ENCODE results near the gene MEGF9.
A peak's percentile ranks its signal among the peaks of the same experiment; 100 is the strongest.
"Not testable (repeated sequence)": the region's sequence is repeated elsewhere in the genome, so short reads cannot be mapped to it uniquely, and the experiment has no call there.

Gene MEGF9

DNA sequence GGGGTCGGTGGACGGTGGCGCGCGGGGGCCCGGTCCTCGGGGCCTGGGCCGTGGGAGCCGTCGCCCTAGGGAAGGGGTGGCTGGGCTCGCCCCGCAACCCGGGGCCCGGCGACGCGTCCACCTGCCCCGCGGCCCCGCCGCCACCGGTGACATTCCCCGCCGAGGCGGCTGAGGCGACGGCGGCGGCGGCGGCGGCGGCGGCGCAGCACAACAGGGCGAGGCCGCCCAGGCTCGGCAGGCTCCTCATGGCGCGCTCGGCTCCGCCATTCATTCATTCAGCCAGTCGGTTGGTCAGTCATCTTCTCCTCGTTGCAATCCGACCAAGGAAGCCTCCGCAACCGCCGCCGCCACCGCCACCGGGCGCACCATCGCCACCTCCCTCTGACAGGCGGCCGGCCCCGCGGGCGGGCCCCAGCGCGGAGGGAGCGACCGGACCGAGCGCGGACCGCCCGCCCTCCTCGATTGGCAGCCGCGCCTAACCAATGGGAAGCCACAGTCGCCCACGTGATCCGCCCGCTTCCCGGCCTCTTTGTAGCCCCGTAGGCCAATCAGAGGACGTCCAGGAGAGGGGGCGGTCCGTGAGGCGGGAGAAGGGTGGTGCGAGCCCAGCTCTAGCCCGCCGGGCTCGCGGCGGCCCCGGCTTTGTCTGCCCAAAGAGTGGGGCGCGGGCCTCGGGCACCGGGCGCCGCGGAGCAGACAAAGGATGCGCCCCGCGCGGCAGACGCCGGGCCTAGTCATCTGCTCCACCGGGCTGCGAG is at the start of gene MEGF9:
Gene MEGF9, minus strand, starts transcription at position 383 of the 758 bp plus-strand sequence. Its CDS starts 112 bp downstream, at position 271.
- DNase-seq: peak; percentile 93

DNA sequence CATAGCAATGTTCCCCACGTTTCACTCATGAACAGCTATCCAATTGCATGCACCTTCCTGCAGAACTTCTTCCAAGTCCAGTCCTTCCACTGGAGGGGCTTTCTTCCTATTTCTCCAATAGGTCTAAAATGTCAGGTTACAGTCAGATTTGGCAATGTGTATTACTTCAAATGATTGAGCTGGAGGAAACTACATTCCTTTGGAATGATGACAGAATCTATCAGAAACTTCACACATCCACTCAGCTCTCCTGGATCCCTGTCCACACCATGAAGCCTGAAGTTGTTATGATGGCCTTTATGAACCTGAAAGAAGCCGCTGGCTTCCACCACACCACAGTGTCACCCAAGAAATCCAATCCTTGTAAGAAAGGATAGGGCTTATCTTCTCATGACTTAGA is 46.7 kb upstream of the MEGF9 start:
- no peak for DNase-seq

DNA sequence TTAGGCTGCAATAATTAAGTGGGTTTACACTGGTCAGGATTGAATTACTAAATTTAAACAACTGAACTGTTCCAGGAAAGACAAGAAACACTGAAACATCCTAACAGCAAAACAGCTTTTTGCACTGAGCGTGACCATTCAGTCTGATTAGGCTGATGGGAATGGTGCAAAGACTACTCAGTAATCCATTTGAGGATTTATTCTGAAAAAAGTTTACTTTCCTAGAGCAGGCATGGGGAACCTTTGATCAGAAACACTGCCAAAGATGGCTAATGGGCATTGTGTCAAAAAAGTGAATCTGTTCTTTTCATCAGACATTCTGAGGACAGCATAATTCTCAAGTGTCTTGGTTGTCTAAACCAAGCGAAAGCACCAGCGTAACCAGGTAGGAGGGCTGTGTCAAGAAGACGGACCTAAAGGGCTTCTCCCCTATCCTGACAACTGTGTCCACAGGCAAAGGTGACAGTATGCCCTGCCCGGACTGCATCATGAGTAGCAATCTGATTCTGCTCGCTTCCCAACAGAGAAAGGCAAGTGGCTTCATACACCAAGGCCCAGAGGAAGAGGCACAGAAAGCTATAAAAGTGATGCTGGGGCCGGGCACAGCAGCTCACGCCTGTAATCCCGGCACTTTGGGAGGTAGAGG is 45.6 kb upstream of the MEGF9 start:
- no peak for DNase-seq

GRCh38 chr9:120758544-120758943 is 44.3 kb upstream of the MEGF9 start:
- no peak for DNase-seq

DNA sequence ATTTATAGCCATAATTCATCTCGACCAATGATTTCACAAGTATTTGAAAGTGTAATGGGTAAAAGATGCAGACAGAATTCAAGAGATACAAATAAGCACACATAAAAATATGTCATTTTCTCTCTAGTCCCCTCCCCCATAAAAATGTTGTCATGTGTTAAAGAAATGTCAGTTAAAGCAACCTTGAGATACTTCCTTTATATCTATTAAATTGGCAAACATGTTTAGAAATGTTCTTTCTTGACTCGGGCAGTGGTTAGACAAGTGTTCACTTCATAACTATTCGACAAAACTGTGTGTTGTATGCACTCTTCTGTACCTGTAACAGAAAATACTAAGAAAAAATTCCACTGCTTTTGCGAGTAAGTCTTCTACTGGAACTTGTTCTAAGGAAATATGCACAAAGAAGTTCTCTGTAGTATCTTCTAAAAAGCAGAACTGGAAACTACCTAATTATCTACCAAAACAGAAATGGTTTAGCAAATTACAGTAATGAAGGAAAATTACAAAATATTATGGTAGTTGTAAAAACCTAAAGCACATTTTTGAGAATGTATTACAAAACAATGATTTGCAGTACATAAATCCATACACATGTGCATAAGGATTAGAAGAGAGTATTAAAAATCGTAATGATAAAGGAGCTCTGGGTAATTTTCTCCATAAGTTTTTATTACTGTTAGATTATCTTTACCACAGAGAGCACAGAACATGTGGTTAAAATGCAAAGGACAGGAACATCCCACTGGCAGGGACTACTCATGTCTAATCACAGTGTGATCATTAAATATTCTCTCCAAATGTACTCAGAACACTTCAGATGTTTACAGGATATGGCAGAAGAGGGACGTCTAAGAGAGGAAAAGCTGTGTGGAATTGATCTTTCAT is 43.0 kb upstream of the MEGF9 start:
- DNase-seq: no peak

GRCh38 chr9:120756531-120756930 is 42.3 kb upstream of the MEGF9 start:
- DNase-seq: no peak

DNA sequence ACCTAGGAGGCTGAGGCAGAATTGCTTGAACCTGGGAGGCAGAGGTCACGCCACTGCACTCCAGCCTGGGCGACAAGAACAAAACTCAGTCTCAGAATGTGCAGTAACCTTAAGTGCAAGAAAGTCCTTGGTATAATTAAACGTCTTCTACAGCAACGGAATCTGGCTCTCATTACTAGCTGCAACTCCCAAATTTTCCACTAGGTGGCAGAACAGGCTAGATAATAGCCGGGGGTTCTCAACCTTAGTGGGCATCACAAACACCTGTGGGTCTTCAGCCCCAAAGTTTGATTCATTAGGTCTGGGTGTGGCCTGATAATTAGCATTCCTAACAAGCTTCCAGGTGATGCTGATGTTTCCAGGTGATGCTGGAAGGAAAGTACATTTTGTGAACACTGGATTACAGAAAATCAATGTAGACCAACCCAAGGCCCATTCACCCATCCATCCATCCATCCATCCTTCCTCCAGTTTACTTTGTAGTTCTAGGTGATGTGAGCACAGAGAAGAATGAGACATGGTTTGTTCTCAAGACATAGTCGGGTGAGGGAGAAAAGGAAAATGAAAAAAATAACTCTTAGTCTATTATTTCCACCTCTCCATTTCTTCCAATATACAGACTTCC is 41.7 kb upstream of the MEGF9 start:
- peak; percentile 36 for DNase-seq

GRCh38 chr9:120755044-120755443 is 40.8 kb upstream of the MEGF9 start:
- no peak for DNase-seq

GRCh38 chr9:120750421-120750820 is 36.2 kb upstream of the MEGF9 start:
- DNase-seq: no peak

GRCh38 chr9:120746366-120746765 is 32.1 kb upstream of the MEGF9 start:
- not testable (repeated sequence) for DNase-seq

- DNase-seq: no peak
Observed at GRCh38 chr9:120745278-120745677, 31.0 kb upstream of the MEGF9 start.

- no peak for DNase-seq
Observed at GRCh38 chr9:120742951-120743416, 28.7 kb upstream of the MEGF9 start.

GRCh38 chr9:120741701-120742100 is 27.4 kb upstream of the MEGF9 start:
- DNase-seq: no peak

GRCh38 chr9:120741191-120741590 is 26.9 kb upstream of the MEGF9 start:
- no peak for DNase-seq

DNA sequence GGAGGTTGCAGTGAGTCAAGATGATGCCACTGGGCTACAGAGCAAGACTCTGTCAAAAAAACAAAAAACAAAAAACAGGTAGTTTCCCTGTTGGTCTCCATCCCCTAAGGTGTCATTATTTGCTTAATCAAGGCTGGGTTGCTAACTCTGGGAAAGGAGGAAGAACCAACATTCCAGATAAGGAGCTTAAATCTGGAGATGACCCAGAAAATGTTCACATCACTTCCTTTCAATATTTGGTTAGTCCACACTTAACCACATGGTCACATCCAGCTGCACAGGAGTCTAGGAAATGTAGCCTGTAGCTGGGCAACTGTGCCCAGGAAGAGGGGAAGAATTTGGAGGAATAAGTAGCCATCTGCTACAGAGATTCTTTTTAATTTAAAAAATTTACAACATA is 25.9 kb upstream of the MEGF9 start:
- no peak for DNase-seq

DNA sequence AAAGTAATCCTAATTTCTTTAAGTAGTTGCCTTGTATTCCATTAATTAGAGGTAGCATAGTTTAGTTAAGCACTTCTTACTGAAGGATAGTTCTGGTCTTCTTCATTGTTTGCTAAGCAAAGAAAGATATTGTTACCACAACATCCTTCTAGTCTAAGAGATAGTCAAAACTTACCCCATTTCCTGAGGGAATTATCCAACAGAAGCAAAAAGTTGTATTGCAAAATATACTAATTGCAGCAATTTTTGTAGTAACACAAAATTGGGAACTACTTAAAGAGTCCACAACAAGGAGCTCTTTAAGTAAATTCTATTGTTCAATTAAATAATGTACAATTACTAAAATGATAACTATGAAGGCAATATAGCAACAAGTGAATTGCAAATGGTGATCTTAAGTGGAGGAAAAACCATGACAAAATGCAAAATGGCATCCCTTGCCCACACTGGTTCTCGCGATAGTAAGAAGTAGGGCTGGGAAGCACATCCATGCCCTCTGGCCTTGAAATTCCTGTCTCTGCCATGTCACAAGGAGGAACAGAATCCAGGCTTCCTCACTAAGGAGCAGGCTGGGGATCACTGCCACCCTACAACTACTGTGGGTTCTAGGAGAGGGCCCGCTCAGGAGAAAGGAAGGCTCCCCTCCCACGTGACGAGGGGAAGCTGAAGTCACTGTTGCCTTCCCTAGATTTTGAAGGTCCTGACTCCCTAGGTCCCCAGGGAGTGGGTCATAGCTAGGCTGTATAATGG is 23.3 kb upstream of the MEGF9 start:
- DNase-seq: no peak

DNA sequence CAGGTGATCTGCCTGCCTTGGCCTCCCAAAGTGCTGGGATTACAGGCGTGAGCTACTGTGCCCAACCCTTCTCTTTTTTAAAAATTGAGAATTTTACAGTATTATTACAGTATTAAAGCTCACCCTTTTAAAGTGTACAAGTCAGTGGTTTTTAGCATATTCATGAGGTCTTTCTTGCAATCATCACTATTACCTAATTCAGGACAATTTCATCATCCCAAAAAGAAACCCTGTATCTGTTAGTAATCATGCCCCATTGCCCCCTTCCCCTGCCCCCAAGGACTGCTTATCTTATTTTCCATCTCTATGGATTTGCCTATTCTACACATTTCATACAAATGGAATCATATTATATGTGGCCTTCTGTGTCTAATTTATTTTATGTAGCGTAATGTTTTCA is 22.6 kb upstream of the MEGF9 start:
- no peak for DNase-seq

- no peak for DNase-seq
Observed at GRCh38 chr9:120735415-120736126, 21.3 kb upstream of the MEGF9 start.

DNA sequence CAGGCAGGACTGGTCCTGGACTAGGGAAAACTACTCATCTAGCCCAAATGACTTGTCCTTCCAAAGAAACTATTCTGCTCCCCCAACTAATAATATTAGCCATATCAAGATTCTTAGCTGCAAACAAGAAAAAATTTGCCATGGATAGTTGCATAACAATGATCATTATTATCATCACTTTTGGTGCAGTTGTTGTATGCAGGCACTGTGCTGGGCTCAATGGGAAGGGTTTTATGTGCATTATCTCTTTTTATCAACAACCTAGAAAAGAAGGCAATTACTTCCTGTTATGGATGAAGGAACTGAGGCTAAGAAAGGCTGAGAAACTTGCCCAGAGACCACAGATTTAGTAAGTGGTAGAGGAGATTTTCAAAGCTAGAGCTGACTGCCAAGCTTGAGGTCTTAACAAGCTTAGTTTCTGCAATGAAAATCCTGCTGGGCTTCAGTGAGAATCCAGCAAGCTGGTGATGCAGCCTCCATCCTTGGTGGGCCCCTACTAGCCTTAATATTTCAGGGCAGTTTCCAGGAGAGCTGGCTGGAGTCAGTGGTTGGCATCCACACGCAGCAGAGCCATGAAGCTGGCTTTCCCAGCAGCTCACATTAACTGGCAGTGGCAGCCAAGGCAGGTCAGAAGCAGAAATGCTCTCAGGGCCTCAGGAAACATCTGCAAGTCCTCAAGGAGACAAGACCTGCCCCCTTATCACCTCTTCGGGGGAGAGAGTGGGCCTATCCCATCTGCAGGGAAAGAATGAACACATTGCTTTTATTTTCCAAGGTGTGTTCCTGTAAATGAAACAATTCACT is 20.5 kb upstream of the MEGF9 start:
- no peak for DNase-seq

DNA sequence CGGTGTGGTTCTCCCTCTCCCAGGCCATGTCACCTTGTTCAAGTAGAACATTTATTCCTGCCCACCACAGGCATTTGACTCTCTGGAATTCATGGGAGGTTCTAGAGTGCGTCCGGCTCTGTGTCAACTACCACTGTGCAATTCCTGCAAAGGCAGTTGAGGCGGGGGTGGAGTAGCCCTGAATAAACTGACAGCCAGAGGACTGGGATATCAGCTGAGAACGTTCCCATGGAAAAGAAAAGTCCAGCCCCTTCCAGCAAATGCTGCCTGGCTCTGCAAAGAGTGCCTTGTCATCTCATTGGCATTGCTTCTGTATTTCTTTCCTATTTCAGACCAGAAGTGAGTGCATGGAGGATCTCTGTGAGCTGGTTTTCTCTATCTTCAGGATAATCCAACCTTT is 18.9 kb upstream of the MEGF9 start:
- no peak for DNase-seq
